Muscle of back (tissue), 11 donors: ENCODE results near the gene ADAMTS14. TPM values are rescaled to one million over a fixed set of nuclear protein-coding genes. Genes with fewer than 3 reads are reported as not detected.

Source experiments
- DNase-seq, 3 donors: peaks; one replicate each; pipeline versions ENCODE4 v3.0.0 to v3.0.0-alpha.2; 2013
- polyA plus RNA-seq, 10 donors: library from polyadenylated mRNA; unstranded; fragments of 120-200 nt; gene quantifications; one replicate each; pipeline ENCODE4 v1.2.1, GENCODE V29; 2013; ENCODE audit not compliant: insufficient read length in 10 of 10

ADAMTS14 gene
- polyA plus RNA-seq, 10 donors, result 12.1 to 29.1 (median 16.7) TPM

DNA sequence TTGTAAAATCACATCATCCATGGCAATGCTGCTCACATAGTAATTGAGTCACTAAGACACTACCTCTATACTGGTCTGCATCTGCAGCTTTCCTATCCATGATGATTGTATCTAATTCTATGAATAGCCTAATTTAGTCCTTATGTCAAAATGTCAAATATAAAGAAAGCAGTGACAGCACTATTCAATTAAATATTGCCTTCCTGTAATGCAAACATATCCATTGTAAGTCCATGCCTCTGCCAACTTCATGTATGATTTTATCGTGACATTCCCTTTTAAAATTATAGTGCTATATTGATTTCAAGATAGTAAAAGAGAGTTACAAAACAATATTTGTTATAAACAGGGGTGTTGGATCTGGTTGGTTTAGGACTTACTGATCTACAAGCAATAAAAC is 138.7 kb downstream of the ADAMTS14 start:
- DNase-seq, result no peak

DNA sequence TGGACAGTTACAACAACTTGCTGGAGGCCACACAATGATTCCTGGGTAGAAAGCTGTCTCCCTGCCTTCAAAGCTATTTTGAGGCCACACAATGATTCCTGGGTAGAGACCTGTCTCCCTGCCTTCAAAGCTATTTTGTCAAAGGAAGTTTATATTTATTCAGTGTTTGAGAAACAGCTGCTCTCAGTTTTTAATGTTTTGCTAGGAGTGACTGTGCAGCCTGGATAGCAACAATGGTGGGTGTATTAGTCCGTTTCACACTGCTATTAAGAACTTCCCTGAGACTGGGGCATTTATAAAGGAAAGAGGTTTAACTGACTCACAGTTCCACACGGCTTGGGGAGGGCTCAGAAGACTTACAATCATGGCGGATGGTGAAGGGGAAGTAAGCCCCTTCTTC is 139.6 kb downstream of the ADAMTS14 start:
- DNase-seq, result no peak

Other genes with a start within 250 kb of the ADAMTS14 start
- under 1 TPM in 9 of 10 donors, not detected in 1; 0.15 to 0.87 (median 0.29) TPM for gene NODAL, start 230.8 kb upstream of the ADAMTS14 start, polyA plus RNA-seq
- 10 to 100 TPM; 10.7 to 16.3 (median 14.4) TPM for gene PALD1, start 193.7 kb upstream of the ADAMTS14 start, polyA plus RNA-seq
- gene PRF1, start 69.8 kb upstream of the ADAMTS14 start, polyA plus RNA-seq, result 1 to 10 TPM in 4 of 10 donors, under 1 TPM in 6; 0.38 to 2.2 (median 0.88) TPM
- under 1 TPM in 2 of 10 donors, not detected in 8; 0.14 to 0.19 TPM for gene TBATA, start 112.9 kb downstream of the ADAMTS14 start, polyA plus RNA-seq
- gene SGPL1, start 143.4 kb downstream of the ADAMTS14 start, polyA plus RNA-seq, result 10 to 100 TPM; 18.7 to 29.8 (median 22.6) TPM
- gene PCBD1, start 216.1 kb downstream of the ADAMTS14 start, polyA plus RNA-seq, result 10 to 100 TPM; 59.5 to 77.5 (median 70.0) TPM